RKO (cell line): ENCODE results near the gene AAMP.
A peak's percentile ranks its signal among the peaks of the same experiment; 100 is the strongest.
"Not testable (repeated sequence)": the region's sequence is repeated elsewhere in the genome, so short reads cannot be mapped to it uniquely, and the experiment has no call there.

ENCODE experiments used
- DNase-seq: peaks from one replicate; pipeline ENCODE4 v3.0.0-alpha.2; 2016; ENCODE audit warnings: low spot score

The AAMP gene

DNA sequence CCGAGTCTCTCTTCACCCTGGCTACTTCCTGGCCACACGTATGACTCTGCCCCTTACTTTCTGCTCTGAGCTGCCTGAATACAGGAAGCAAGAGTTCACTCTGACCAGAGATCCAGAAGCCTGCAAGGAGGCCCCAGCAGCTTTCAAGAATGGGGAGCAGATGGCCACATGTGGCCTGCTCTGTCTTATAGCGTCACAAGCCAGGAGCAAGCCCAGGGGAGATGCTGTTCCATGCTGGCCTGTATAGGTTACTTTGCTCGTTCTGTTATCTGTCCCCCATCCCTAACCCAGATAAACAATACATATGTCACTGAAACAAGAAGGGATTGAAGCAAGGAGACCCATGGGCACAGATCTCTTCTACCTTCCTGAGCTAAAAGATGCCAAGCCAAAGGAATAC, 4.6 kb upstream of the AAMP start:
- no peak for DNase-seq

DNA sequence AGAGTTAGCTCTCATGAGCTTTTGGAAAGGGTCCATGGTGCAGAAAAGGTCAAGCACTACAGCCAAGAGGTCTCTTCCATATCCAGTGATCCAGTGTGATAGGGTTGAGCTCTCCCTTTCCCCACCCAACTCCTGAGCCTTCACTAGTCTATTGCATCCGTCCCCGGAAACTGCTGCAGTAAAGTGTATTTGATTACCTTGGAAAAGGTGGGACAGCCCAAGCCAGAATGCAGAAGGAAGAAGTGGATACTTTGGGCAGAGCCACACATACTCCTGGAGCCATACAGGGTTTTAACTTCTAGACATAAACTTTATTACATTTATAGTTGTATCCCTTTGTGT, 3.9 kb upstream of the AAMP start:
- DNase-seq = no peak

DNA sequence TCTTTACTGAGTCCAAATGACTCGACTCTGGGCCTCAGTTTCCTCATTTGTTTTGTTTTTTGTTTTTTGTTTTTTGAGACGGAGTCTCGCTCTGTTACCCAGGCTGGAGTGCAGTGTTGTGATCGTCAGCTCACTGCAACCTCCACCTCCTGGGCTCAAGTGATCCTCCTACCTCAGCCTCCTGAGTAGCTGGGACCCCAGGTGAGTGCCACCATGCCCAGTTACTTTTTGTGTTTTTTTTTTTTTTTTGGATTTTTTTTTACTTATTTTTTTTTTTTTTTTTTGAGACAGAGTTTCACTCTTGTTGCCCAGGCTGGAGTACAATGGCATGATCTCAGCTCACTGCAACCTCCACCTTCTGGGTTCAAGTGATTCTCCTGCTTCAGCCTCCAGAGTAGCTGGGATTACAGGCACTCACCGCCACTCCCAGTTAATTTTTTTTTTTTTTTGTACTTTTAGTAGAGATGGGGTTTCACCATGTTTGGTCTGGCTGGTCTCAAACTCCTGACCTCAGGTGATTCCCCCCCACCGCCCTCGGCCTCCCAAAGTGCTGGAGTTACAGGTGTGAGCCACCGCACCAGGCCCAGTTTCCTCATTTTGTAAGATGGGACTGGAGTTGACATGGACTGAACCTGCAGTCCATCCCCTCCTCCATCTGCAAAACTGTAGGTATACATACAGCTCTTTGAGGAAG, 3.4 kb upstream of the AAMP start:
- DNase-seq = not testable (repeated sequence)

DNA sequence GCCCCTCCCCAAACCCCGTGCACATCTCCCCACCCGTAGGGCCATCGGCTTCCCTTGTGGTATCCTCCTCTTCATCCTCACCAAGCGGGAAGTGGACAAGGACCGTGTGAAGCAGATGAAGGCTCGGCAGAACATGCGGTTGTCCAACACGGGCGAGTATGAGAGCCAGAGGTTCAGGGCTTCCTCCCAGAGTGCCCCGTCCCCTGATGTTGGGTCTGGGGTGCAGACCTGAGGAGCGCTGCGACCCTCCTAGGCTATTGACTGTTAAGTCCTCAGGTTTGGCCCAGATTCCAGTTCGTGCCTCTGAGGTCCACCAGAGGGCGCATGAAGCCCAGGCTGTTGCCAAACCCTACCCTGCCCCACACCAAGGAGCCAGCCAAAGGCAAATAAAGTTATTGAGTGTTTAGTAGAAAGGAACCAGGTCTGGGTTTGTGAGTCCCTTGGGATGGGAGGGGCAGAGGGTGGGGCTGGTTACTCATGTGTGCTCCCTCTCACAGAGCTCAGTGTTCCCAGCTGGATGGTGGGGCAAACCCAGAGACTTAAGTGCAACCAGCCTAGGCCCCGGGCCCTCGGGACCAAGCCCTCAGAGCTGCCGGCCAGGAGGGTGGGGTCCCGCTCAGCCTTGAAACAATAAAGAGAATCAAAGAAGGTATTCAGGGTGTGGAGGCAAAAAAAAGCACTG, 2.7 kb upstream of the AAMP start:
- DNase-seq = peak; percentile 84

DNA sequence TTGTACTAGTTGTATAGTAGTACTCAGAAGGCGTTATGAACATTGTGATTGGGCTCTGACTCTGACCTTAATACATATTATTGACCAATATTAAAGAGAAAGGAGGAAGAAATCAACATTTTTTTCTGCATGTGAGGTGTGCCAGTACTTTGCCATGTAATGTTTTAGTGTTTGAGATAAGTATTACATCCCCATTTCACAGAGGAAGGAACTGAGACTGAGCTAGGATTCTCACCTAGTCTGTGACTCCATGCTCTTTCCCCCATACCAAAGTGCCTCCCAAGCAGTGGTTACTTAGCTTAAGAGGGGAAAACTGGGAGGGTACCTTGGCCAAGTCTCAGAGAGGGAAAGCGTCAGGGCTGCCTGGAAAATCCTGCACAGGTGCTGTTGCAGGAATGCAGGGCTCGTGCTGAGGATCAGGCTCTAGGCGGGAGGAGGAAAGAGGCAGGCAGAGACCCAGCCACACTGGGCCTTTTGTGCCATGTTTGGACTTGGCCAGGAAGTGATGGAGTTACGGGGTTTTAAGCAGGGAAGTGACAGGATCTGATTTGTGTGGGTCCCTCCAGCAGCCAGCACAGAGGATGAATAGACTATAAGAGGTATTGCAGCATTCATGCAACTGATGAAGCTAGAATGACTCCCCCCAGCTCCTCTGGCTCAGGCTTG, 2.1 kb upstream of the AAMP start:
- no peak for DNase-seq

DNA sequence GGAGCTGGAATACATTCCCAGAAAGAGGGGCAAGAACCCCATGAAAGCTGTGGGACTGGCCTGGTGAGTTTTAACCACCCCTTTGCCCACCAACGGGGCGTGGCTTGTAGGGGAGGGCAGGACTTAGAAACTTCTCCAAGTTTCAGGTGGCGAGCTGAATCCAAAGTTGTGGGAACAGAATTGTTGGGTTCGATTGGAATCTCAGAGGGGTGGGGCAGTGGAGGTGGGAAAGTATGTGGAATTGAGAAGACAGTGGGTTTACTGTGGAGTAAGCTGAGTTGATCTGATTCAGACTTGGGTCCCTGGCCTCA, 1.5 kb upstream of the AAMP start:
- DNase-seq = no peak

DNA sequence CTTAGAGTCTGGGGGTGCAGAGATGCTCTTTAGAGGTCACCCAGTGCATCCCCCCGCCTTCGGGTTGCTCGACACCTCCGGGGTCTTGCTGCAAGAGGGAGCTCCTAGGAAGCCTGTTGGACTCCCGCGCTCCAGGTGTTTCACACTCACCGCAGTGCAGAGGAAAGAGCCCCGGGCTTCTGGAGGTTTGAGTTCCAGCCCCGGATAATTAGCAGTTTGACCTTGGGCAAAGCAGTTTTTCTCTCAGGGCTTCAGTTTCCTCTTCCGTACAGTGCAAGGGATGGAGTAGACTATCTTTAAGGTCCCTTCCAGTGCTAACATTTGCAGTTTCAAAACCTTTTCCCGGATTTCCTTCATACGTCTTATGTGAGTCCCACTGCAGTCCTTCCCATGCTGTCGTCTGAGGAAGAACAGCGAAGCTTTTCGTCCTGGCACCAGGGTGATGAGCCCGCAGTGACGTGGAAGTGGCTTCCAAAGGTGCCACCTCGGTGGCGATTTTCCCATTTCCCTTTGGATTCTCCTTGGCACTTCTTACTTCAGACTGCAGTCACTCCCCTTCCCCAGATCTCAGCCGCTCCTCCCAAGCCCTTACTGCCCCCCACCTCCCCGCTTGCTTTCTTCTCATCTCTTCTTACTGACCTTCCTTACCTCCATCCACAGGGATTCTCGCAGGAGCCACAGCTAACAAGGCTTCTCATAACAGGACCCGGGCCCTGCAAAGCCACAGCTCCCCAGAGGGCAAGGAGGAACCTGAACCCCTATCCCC, 967 bp upstream of the AAMP start:
- DNase-seq = peak; percentile 63

DNA sequence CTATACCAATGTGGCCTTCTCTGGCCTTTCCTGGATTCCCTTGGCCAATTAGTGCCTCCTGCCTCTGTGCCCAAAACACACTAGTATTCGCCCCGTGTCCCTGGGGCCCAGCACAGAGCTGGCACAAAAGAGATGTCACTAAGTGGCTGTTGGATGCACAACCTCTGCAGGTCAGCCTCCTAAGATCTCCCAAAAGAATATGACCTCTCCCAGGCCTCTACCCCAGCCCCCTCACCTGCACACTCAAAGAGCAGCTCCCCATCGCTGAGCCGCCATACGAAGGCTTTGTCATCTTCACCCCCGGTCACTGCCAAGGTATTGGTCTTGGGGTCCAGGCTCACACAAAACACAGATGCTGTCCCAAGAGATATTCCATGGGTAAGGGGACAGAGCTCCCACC, 2.7 kb downstream of the AAMP start:
- DNase-seq = no peak

DNA sequence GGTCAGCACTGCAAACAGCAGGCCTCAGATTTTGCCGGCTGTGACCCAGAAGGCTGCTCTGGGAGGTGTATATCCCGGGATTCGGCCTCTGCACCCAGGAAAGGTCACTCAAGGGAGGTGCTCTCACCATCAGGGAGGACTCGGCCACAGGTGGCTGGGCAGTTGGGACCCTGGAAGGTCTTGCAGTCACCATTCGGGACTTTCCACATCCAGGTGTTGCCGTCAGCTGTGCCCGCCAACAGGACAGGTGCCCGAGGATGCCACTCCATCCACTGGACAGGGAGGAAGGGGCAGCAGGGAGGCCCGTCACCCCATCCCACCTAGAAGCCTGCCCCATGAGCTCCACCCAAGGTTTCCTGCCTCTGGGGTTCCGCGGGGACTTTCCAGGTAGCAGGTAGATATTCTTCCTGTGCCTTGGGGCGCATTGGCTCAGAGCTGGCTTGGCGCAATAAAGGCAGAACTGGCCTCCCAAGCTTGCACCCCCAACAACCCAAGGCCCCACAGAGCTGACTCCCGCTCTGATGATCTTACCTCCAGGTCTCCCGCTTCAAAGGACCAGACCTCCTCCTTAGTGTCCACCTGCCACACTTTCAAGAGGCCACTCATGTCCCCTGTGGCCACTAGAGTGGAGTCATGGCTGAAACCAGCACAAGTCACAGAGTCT, 3.5 kb downstream of the AAMP start:
- DNase-seq = no peak

DNA sequence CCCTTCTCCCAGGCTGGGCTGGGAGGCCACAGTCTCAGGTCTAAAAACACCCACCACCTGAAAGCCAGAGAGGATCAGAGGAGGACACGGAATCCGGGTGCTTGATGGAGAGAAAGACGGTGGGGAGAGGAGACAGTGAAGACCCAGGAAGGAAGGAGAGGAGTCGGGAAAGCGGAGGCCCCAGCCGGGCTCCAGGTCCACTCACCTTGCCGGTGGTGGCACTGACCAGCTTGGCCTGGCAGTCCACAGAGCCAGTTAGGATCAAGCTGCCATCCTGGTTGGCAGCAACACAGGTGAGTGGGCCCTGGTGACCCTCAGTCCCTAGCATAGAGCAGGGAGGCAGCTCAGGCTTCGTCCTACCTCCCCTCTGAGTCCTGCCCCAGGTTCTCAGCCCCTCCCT, 4.3 kb downstream of the AAMP start:
- DNase-seq = no peak

DNA sequence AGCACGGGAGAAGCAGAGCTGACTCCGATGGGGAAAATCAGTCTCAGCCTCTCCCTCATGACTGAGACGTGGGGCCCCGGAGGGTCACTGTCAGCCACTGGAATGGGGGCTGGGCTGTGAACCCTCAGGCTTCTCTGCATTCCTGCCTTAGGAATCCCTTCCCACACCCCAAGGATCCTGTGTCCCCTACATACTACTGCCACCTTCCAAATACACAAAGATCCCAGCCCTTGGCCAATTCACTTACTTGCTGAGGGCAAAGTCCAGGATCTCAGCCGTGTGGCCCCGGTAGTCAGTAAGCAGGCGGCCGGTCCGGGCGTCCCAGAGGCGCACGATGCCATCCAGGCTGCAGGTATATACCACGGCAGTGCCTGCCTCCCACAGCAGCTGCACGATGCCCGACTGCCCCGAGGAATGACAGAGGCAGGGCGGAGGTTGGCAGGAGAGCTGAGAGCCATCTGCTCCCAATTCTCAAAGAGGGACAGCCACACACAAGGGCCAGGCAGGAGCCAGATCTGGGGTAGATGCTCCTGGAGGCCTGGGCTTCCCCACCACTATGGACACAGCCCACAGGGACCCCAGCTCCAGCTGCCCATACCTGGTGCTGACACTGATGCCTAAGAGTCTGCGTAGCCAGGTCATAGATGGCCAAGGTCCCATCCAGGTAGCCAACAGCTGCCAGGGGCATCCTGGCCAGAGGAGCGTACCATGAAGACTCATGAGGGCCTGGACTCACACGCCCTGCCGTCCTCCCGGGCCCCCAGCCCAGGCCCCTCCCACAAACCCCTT, 5.0 kb downstream of the AAMP start:
- no peak for DNase-seq

DNA sequence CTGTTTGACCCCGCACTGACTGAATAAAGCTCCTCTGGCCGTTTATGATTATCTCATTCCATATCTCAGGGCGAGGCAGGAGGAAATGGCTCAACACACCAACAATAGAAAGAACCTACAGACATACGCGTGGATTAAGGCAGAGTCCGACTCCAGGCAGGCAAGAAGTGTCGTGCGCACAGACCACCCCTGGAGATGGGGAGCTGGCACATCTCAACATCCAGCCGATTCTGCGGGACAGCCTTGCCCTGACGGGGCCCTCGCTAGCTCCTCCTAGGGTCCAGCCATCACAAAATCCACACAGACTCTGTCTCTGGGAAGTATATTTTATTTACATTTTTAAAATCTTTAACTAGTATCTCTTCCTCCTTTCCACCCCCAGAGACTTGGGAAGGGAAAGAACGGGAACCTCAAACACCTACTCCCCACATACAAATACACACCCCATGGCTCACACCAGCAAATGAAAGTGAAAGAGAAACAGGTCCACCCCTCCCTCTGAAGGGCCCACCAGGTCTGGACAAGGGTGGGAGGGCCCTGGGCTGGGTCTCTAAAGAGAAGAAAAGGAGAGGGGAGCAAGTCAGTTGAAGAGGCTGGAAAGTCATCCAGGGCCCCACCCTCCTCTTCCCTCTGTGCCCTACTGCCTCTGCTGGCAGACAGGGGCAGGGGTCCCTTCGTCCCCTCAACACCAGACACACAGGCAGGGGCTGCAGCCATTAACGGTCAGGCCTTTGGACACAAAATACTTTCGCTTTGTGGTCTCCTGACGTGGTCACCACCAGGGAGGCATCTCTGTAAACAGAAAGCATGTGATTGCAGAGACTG, 5.9 kb downstream of the AAMP start:
- no peak for DNase-seq

DNA sequence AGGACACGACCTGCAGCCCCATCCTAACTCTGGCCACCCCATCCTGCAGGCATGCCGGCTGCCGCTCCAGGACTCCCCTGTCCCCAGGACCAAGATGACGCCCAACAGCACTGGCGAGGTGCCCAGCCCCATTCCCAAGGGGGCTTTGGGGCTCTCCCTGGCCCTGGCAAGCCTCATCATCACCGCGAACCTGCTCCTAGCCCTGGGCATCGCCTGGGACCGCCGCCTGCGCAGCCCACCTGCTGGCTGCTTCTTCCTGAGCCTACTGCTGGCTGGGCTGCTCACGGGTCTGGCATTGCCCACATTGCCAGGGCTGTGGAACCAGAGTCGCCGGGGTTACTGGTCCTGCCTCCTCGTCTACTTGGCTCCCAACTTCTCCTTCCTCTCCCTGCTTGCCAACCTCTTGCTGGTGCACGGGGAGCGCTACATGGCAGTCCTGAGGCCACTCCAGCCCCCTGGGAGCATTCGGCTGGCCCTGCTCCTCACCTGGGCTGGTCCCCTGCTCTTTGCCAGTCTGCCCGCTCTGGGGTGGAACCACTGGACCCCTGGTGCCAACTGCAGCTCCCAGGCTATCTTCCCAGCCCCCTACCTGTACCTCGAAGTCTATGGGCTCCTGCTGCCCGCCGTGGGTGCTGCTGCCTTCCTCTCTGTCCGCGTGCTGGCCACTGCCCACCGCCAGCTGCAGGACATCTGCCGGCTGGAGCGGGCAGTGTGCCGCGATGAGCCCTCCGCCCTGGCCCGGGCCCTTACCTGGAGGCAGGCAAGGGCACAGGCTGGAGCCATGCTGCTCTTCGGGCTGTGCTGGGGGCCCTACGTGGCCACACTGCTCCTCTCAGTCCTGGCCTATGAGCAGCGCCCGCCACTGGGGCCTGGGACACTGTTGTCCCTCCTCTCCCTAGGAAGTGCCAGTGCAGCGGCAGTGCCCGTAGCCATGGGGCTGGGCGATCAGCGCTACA, 7.0 kb downstream of the AAMP start:
- no peak for DNase-seq

DNA sequence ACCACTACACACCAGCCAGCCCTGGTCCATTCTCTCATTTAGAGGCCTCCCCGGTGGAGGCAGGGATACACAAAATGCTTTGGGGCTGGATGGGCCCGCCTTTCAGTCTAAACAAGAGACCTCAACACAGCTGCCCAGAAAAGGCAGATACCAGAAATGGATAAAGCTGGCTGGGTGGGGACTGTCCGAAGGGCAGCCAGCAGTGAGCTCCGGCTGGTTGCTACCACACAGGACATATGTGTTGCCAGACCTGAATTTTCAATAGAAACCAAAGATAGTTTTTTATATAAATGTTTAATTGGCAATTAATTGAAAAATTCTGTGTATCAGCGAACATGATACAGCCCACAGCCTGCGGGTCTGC, 7.7 kb downstream of the AAMP start:
- no peak for DNase-seq

DNA sequence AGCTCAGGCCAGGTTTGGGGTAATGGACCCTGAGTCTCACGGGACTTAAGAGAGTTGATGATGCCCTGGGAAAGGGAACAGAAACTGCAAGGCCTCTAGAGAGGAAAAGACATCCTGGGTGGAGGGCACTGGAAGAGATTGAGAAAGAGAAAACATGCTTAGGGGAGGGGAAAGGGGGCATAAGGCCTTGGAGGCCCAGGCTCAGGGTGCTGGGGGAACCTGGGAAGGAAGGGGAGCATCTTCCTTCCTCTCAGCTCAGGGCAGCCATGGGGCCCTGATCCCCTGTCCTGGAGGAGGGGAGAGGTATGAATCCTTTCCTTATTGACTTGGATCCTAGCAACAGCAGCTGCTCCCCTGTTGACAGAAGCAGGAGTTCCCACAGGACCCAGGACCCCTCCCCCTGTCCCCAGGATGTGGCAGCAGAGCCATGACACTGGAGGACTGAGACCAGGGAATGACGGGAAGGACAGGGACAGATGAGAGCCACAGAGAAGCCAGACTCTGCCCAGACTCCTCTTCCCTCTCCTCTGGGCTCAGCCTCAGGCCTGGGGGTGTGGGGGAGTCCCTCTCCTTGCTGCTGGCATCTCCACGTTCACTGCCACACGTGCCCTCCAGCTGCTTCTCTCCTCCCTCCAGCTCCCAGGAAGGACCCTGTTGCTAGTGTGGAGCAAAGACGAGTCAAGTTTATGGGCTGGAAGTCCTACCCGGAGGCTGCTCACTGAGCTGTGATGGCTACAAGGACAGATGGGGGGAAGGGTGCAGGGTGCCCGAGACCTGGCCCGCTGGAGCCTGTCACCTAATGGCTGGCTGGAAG, 8.3 kb downstream of the AAMP start:
- no peak for DNase-seq

DNA sequence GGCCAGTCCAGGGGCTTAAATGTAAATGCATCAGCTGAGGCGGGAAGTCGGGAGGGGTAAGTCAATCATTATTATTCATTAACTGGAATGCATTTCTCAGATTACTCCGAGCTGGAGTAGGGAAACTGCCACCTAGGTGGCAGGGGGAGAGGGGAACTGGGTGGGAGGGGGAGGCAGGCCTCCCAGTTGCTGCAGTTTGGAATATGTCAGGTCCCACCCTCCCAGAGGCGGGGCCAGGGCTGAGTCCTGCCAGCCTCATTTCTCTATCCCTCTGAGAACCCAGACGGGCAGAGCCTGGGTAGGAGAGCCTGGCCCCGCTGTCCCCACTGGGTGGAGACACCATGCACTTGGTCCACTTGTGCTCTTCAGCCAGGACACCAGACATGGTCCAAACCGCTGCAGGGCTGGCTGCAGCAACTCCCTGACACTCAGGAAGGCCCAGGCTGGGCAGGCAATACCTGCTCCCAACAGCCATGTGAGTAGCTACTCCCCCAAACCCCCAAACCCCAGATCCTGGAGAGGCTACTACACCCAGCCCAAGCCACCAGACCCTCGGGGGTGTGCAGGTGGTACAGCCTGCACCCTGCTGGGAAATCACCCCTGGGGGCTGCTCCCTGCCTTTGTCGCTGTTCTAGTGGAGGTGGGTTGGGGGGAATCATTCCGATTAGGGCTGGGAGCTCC, 9.1 kb downstream of the AAMP start, which contains the start of gene GPBAR1:
GPBAR1 (plus strand) TSS at position 274 of the 681 bp plus-strand sequence. CDS start 1,710 bp downstream, outside the sequence.
- DNase-seq = no peak

DNA sequence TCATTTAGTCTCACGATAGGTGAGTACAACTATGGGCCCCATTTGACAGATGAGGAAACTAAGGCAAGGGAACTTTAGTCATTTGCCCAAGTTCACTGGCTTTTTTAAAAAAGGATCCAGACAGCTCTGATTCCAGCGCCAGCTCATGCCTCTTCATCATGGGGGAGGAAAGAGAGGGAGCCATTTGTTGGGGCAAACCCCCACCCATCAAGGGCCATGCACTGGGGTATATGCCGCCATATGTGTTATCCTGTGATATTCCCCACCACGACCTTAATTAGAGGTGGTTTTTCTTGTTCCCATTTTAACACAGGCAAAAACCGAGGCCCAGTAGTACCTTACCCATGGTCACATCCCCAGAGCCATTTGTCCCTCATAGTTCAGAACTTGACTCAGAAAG, 9.8 kb downstream of the AAMP start:
- no peak for DNase-seq
